Activated naive CD8-positive, alpha-beta T cell (primary cell): ENCODE measurements around the gene POU4F2.
A peak's percentile ranks its signal among the peaks of the same experiment; 100 is the strongest.

ENCODE experiments used
- H3K27ac Mint-ChIP-seq: one replicate; pipeline ENCODE4 v1.8.0; 2021; ENCODE audit warnings: mixed read lengths
- H3K27me3 Mint-ChIP-seq: one replicate; pipeline ENCODE4 v1.8.0; 2021; ENCODE audit warnings: mixed read lengths
- H3K36me3 Mint-ChIP-seq: one replicate; pipeline ENCODE4 v1.8.0; 2021; ENCODE audit warnings: mixed read lengths
- H3K4me1 Mint-ChIP-seq: one replicate; pipeline ENCODE4 v1.8.0; 2021; ENCODE audit warnings: low read depth, mixed read lengths
- H3K4me3 Mint-ChIP-seq: one replicate; pipeline ENCODE4 v1.8.0; 2021; ENCODE audit warnings: mild to moderate bottlenecking, mixed read lengths
- H3K9me3 Mint-ChIP-seq: one replicate; pipeline ENCODE4 v1.8.0; 2021; ENCODE audit warnings: low read depth, mixed read lengths

The POU4F2 gene, protein sequence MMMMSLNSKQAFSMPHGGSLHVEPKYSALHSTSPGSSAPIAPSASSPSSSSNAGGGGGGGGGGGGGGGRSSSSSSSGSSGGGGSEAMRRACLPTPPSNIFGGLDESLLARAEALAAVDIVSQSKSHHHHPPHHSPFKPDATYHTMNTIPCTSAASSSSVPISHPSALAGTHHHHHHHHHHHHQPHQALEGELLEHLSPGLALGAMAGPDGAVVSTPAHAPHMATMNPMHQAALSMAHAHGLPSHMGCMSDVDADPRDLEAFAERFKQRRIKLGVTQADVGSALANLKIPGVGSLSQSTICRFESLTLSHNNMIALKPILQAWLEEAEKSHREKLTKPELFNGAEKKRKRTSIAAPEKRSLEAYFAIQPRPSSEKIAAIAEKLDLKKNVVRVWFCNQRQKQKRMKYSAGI

GRCh38 chr4:146638786-146639505, at the start of gene POU4F2:
Gene POU4F2 (plus strand): TSS chr4:146638893. CDS start chr4:146639141, 248 bp downstream.
- peaks cover 59% of the 10 kb centered on the region for H3K27me3 Mint-ChIP-seq
- no peak within 1 kb of the TSS for H3K27ac Mint-ChIP-seq
- no peaks in the 10 kb centered on the region for H3K36me3 Mint-ChIP-seq
- peaks cover 9% of the 10 kb centered on the region for H3K9me3 Mint-ChIP-seq
- peaks cover 23% of the 10 kb centered on the region for H3K4me1 Mint-ChIP-seq
- H3K4me3 Mint-ChIP-seq: peak within 1 kb of the TSS; percentile 63

GRCh38 chr4:146590801-146591200, 47.9 kb upstream of the POU4F2 start:
- Mint-ChIP-seq H3K27me3 (peaks cover 2% of the 10 kb centered on the region), H3K27ac (no peak overlapping the region), H3K4me1 (no peaks in the 10 kb centered on the region), H3K36me3 (no peaks in the 10 kb centered on the region), H3K4me3 (no peak overlapping the region), H3K9me3 (peaks cover 5% of the 10 kb centered on the region)

DNA sequence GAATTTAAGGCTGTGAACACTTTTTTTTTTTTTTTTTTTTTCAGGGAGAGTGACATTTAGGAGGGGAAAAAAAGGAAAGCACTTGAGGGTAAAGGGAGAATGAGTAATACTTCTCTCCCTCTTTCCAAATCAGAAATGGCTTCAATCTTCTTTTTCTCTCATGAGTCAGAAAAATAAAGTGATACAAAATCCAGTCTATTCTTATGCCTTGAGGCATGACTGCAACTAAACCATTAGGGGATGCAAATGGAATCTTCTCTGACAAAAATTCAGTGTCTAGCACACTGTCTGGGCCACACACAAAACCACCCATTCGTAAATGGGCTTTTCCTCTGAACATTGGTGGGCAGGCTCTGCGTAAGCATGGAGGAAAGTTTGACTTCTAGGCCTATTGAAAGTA, 46.7 kb upstream of the POU4F2 start:
- Mint-ChIP-seq H3K4me3 (no peak overlapping the region), H3K27ac (no peak overlapping the region), H3K4me1 (no peaks in the 10 kb centered on the region), H3K9me3 (peaks cover 5% of the 10 kb centered on the region), H3K36me3 (no peaks in the 10 kb centered on the region), H3K27me3 (peaks cover 2% of the 10 kb centered on the region)

GRCh38 chr4:146632770-146633470, 5.8 kb upstream of the POU4F2 start:
- Mint-ChIP-seq H3K27ac (no peak overlapping the region), H3K4me1 (peaks cover 5% of the 10 kb centered on the region), H3K4me3 (no peak overlapping the region), H3K9me3 (peaks cover 5% of the 10 kb centered on the region), H3K36me3 (no peaks in the 10 kb centered on the region), H3K27me3 (peaks cover 56% of the 10 kb centered on the region)

DNA sequence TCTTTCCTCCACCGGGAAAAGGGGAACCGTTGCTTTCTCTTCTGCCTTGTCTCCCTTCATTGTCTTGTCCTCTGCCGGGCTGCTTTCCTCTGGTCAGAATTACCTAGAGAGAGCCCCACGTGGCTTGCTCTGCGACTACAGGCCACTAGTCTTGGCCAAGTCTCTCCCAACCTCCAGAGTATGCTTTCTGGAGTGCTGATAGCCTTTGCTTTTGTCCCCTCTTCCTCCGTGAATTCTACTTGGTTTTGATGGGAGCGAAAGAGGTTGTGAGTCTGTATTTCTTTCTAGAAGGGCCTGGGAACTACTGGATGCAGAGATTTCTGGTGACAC, 5.3 kb upstream of the POU4F2 start:
- Mint-ChIP-seq H3K4me3 (no peak overlapping the region), H3K27me3 (peaks cover 52% of the 10 kb centered on the region), H3K27ac (no peak overlapping the region), H3K36me3 (no peaks in the 10 kb centered on the region), H3K4me1 (peaks cover 8% of the 10 kb centered on the region), H3K9me3 (peaks cover 5% of the 10 kb centered on the region)

DNA sequence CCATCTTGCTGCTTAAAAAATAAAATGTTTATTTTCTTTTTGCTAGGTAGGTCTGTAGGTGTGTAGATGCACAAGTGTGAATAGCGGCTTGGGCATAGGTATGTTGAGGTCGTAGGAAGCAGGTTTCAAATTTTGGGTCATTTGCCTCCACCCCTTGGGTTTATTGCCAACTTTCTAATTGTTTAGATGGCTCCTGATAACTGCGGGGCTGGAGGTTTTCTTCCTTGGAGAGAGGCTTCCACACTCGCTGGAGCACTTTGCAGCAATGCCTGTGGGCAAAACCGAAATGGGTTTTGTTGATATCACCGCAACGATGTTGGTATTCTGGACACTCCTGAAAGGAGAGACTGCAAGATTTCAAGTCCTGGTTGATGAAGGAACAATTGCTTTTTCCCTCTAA, 3.9 kb upstream of the POU4F2 start:
- Mint-ChIP-seq H3K27ac (no peak overlapping the region), H3K27me3 (peaks cover 46% of the 10 kb centered on the region), H3K4me1 (peaks cover 15% of the 10 kb centered on the region), H3K4me3 (no peak overlapping the region), H3K9me3 (peaks cover 5% of the 10 kb centered on the region), H3K36me3 (no peaks in the 10 kb centered on the region)

GRCh38 chr4:146637621-146638332, 916 bp upstream of the POU4F2 start:
- Mint-ChIP-seq H3K27me3 (peaks cover 57% of the 10 kb centered on the region), H3K9me3 (peaks cover 5% of the 10 kb centered on the region), H3K4me1 (peaks cover 23% of the 10 kb centered on the region), H3K36me3 (no peaks in the 10 kb centered on the region), H3K27ac (no peak overlapping the region), H3K4me3 (peak overlapping the region; percentile 63)

DNA sequence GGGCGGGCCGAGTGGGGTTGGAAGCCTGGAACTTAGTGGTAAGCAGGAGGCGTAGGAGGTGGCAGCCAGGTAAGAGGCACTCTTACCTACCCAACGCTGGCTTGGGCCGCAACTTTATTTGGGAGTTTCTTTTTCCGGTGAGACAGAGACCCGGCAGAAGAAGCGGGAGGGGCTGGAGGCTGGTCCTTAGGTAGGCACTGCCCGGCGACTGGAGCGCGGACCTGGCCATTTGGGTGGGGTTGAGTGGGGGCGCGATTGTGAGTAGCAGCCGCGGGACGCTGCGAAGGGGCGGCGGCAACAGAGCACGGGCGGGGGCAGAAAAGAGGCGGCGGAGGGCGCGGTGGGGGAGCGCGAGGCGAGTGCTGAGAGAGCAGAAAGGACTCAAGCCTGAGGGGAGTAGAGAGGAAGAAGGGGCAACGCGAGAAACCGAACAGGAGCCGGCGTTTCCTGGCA, 334 bp upstream of the POU4F2 start:
- H3K9me3 Mint-ChIP-seq: peaks cover 6% of the 10 kb centered on the region
- H3K4me1 Mint-ChIP-seq: peaks cover 23% of the 10 kb centered on the region
- peak overlapping the region; percentile 56 for H3K4me3 Mint-ChIP-seq
- H3K27me3 Mint-ChIP-seq: peaks cover 61% of the 10 kb centered on the region
- H3K36me3 Mint-ChIP-seq: no peaks in the 10 kb centered on the region
- H3K27ac Mint-ChIP-seq: no peak overlapping the region

DNA sequence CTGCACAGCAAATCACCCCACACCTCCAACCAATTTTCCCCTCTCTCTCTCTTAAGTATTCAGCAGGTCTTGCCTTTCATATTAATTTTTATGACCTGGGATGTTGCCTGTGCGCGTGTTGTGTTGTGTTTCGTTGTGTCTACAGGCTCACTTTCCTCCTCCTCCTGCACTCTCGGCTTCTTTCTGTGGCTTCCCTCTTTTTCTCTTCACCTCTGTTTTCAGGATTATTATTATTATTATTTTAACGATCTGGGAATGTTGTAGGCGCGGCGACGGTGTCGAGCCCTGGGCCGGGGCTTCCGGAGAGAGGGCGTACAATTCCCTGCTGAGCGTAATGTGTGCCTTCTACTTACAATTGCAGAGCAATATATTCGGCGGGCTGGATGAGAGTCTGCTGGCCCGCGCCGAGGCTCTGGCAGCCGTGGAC, 826 bp downstream of the POU4F2 start:
- peaks cover 13% of the 10 kb centered on the region for H3K9me3 Mint-ChIP-seq
- peaks cover 63% of the 10 kb centered on the region for H3K27me3 Mint-ChIP-seq
- no peaks in the 10 kb centered on the region for H3K36me3 Mint-ChIP-seq
- no peak overlapping the region for H3K27ac Mint-ChIP-seq
- peak overlapping the region; percentile 58 for H3K4me3 Mint-ChIP-seq
- peaks cover 23% of the 10 kb centered on the region for H3K4me1 Mint-ChIP-seq

GRCh38 chr4:146640021-146640464, 1.4 kb downstream of the POU4F2 start:
- no peak overlapping the region for H3K4me3 Mint-ChIP-seq
- H3K27ac Mint-ChIP-seq: no peak overlapping the region
- H3K27me3 Mint-ChIP-seq: peaks cover 64% of the 10 kb centered on the region
- peaks cover 23% of the 10 kb centered on the region for H3K4me1 Mint-ChIP-seq
- H3K9me3 Mint-ChIP-seq: peaks cover 14% of the 10 kb centered on the region
- no peaks in the 10 kb centered on the region for H3K36me3 Mint-ChIP-seq

DNA sequence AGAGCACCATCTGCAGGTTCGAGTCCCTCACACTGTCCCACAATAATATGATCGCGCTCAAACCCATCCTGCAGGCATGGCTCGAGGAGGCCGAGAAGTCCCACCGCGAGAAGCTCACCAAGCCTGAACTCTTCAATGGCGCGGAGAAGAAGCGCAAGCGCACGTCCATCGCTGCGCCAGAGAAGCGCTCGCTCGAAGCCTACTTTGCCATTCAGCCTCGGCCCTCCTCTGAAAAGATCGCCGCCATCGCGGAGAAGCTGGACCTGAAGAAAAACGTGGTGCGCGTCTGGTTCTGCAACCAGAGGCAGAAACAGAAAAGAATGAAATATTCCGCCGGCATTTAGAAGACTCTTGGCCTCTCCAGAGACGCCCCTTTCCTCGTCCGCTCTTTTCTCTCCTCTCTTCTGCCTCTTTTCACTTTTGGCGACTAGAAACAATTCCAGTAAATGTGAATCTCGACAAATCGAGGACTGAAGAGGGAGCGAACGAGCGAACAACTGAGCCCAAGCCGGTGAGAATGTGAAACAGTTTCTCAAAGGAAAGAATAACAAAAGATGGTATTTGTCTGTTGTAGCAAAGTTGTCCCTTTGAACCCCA, 1.9 kb downstream of the POU4F2 start:
- Mint-ChIP-seq H3K4me1 (peaks cover 23% of the 10 kb centered on the region), H3K27ac (no peak overlapping the region), H3K36me3 (no peaks in the 10 kb centered on the region), H3K9me3 (peaks cover 10% of the 10 kb centered on the region), H3K27me3 (peaks cover 60% of the 10 kb centered on the region), H3K4me3 (no peak overlapping the region)

- peaks cover 26% of the 10 kb centered on the region for H3K4me1 Mint-ChIP-seq
These were observed 3.1 kb downstream of the POU4F2 start for GRCh38 chr4:146641762-146642161.

GRCh38 chr4:146643812-146644401, 5.2 kb downstream of the POU4F2 start:
- peaks cover 21% of the 10 kb centered on the region for H3K4me1 Mint-ChIP-seq
- H3K9me3 Mint-ChIP-seq: peaks cover 8% of the 10 kb centered on the region
- H3K36me3 Mint-ChIP-seq: no peaks in the 10 kb centered on the region
- no peak overlapping the region for H3K27ac Mint-ChIP-seq
- H3K4me3 Mint-ChIP-seq: no peak overlapping the region
- H3K27me3 Mint-ChIP-seq: peaks cover 59% of the 10 kb centered on the region

More at GRCh38 chr4:146641762-146642161, 3.1 kb downstream of the POU4F2 start:
- Mint-ChIP-seq H3K27ac (no peak overlapping the region), H3K4me3 (no peak overlapping the region), H3K9me3 (peaks cover 8% of the 10 kb centered on the region), H3K27me3 (peaks cover 58% of the 10 kb centered on the region), H3K36me3 (no peaks in the 10 kb centered on the region)

- H3K4me3 Mint-ChIP-seq: no peak overlapping the region
- H3K27me3 Mint-ChIP-seq: peaks cover 63% of the 10 kb centered on the region
- H3K27ac Mint-ChIP-seq: no peak overlapping the region
- H3K36me3 Mint-ChIP-seq: no peaks in the 10 kb centered on the region
- peaks cover 8% of the 10 kb centered on the region for H3K9me3 Mint-ChIP-seq
- H3K4me1 Mint-ChIP-seq: peaks cover 11% of the 10 kb centered on the region
These were observed 7.2 kb downstream of the POU4F2 start for GRCh38 chr4:146645921-146646320.
